Activated T-helper 1 cell treated with Interleukin-2 at 50 U/mL for 16 hours (primary cell): ENCODE data around the gene MON1A.

Experiments
- DNase-seq: peaks from one replicate; pipeline ENCODE4 v3.0.0-alpha.2; 2020; ENCODE audit warnings: low read depth

The MON1A gene

DNA sequence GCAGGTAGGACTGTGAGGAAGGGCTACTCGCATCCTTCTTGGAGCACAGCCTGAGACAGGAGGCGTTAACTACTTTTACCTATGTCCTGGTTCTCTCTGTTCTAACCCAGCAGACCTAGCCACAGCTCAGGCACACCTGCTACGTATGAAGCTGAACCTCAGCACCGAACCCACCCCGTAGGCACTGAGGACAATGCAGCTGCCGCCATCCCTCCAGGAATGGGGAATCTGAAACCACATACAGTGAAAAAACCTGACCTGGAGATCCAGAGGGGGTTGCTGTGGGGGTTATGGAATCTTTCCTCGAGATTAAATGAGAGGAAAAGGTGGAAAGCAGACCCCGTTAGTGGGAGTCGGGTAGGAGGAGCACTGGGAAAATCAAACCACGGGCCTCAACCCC lies 40.3 kb downstream of the MON1A start:
- DNase-seq = no peak

- no peak for DNase-seq
Measured at GRCh38 chr3:49886922-49887265, 42.7 kb downstream of the MON1A start.

DNA sequence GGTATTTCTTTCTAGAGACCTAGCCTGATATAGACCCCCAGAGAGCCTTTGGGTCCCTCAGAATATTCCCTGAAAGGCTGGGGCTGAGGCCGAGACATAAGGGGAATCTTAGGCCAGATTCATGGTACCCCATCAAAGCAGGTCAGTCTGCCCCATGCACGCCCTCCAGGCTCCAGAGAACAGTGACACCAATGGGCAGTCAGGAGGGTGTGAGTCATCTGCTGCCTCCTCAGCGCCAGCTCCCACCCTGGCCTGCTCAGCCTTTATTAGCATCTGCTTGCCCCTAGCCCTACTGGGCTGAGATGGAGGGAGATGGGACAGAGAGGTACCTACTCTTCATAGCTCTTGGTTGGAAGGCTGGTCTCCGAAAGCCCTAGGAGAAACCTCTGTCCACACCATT lies 45.6 kb downstream of the MON1A start:
- DNase-seq = no peak

DNA sequence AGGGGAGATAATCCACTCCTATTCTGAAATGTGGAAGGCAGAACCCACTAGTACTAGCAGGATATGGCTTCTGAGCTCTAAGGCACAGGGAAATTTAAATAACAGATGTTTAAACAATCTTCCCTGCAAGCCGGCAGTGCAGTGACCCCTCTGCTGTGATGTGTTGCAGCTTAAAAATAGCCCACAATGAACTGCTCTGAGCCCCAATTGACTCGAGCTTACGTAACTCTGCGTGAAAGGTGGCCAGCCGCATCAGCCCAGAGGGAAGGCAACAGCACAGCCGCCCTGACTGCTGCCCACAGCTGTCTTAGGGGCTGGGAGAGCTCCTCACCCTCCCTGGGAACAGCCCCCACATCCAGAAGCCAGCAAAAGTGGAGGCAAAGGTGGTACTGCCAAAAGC lies 47.4 kb downstream of the MON1A start:
- no peak for DNase-seq

DNA sequence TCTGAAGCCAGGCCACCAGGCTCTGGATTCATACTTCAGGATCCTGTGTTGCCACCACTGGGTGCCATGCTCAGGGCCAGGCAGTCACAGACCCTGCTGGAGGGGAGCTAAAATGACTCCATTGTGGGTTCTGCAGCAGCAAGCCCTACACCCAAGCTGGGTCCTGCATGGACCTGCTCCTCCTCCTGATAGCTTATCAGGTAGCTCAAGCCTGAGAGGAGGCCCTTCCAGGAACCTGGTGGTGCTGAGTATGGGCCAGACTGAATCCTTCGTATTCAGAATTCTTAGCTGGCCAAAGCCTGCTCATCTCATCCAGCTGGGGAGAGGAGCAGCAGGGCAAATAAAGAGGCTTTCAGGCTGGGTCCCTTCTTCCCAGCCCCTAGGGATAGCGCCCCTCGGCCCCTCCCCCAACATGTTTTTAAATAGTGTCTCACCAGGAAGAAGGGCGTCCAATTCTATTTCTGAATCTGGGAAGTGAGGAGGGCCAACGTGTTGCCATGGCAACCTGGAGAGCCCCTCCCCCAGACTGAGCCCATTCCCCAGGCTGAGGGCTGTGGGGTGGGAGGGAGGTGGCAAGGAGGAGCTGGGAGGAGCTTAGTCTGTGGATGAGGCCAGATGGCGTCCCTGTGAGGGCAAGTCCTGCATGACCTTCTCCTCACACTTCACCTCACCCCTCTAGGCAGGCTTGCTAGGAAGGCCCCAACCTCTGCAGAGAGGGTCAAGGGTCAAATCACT lies 48.9 kb downstream of the MON1A start:
- DNase-seq = no peak

- DNase-seq = no peak
Measured at GRCh38 chr3:49879721-49880120, 49.9 kb downstream of the MON1A start.

- no peak for DNase-seq
Measured at GRCh38 chr3:49878686-49879085, 50.9 kb downstream of the MON1A start.

- no peak for DNase-seq
Measured at GRCh38 chr3:49877716-49878115, 51.9 kb downstream of the MON1A start.

GRCh38 chr3:49876567-49876966 lies 53.0 kb downstream of the MON1A start:
- DNase-seq = no peak

DNA sequence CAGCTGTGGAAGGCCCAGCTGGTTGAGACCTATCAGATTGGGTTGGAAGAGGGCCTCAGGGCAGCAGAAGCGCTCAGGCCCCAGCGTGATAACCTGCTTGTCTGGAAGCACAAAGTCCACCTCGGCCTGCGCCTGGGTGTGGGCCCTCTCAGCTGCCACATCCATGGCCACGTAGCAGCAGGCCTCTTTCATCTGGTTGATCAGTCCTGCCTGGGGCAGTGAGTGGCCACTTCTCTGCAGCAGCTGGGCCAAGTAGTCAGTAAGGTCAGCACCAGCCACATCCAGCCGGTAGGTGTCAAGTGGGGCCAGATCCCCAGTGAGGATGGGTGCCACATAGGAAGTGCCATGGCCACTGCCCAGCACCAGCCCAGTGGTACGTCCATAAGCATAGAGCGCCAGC lies 56.0 kb downstream of the MON1A start:
- DNase-seq = no peak

DNA sequence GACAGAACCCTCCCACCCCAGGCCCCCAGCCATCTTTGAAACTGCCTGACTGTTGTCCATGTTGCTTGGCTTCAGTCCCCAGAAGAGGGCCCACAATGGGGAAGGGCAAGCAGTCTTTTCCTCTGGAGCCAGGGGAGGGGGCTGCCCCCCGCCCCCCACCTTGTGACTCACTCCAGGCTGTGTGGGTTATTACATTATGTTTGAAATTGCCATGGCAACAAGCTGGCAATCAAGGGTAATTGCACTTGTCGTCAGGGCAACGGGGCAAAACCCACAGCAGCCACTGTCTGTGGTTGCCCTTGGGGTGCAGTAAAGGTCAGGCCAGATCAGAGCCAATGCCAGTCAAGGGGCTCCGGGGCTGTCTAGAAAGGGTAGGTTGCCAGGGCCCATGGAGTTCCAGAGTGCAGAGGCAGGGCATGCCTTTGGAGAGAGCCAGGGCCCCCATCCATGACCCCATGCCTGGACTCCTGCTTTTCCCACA lies 56.8 kb downstream of the MON1A start:
- no peak for DNase-seq

- no peak for DNase-seq
Measured at GRCh38 chr3:49871531-49872153, 58.0 kb downstream of the MON1A start.

DNA sequence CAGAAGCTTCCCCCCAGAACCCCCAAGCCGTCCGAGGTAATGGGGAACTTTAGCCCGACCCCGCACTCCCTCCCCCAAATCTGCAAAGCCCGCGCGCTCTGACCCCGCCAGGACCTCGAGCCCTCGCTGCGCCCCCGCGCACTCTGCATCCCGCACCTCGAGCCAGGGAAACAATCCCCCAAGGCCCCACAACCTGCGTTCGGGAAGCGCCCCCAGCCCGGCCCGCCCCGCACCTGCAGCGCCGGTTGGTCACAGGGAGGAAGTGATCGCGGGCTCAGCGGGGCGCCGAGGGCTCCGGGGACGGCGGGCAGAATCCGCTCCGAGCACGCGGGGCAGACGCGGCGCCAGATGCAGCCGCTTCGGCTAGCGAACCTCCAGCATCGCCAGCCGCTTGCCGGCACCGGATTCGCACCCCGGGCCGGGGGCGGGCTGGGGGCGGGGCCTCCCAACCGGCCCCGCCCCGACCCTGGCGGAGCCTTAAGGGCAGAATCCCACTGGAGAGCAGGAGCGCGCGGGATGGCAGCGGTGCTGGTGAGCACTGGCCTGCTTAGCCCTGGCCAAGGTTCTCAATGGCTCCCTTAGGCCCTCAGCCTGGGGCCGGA lies 60.0 kb downstream of the MON1A start, which contains the start of gene CAMKV:
Gene CAMKV, minus strand, starts transcription at position 382 of the 602 bp plus-strand sequence. CDS start 7,518 bp downstream, outside the sequence.
- DNase-seq = no peak

GRCh38 chr3:49868862-49869466 lies 60.6 kb downstream of the MON1A start:
- no peak for DNase-seq

- no peak for DNase-seq
Measured at GRCh38 chr3:49867871-49868321, 61.7 kb downstream of the MON1A start.

GRCh38 chr3:49867400-49867799 lies 62.2 kb downstream of the MON1A start:
- DNase-seq = no peak

DNA sequence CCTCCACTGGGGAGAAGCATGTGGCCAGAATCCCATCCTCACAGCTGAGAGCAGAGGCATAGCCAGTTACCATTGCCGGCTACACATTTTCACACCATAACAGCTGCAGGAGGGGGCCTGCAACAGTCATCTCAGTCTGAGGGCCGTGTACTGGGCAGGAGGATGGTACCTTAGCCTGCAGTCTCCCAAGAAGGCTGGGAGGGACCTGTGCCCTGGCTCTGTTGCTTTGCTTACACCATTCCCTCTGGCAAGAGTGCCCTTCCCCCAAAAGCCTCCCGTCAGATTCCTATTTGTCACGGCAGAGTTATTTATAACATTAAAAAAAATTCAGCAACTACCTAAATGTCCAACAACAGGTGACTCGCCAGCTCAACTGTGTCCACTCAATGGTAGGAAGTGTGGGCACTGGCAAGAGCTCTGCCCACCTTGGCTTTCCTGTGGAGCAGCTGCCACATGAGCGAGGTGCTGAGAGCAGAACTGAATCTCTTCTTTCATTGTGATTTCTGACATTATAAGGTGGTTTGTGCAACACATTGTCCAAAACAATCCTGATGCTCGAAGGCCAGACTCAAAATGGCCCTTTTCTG lies 64.3 kb downstream of the MON1A start:
- no peak for DNase-seq

- no peak for DNase-seq
Measured at GRCh38 chr3:49864505-49864904, 65.1 kb downstream of the MON1A start.

DNA sequence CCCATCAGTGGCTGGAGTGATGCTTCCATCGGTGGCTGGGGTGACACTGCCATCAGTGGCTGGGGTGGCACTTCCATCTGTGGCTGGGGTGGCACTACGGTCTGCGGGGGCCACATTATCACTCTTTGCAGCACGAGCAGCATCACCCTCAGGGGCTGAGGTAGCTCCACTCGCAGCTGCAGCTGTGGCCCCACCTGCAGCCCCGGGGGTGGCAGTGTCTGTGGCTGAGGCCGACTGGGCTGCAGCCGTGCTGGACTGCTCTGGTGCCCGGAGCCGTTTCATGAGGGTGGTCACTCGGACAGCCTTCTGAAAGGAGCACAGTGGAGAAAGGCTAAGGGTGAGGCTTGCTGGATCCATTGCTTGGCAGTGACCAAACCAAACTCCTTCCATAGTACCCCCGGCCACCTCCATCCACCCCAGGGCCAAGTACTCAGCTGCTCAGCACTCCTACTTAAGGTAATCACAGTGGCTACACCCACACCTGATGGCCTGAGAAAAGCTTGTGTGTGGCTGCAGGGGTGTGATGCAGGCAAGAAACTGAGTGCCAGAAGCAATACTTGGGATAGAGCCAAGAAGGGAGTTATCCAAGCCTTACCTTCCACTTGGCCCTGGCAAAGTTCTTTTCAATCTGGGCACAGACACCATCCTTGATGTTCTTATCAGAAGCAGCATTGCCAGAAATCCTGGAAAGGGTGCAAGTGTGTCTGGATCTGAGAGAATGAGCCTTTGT lies 69.9 kb downstream of the MON1A start:
- DNase-seq = no peak
